Nephron (organoid): Measurements from ENCODE around the gene ENPP7.

Experiments used
- H3K27ac Mint-ChIP-seq, 3 experiments: 2 replicates each; pipeline ENCODE4 v1.8.0; 2020; ENCODE audit warnings: mixed read lengths in 3 of 3, mild to moderate bottlenecking in 2 of 3, moderate library complexity in 1 of 3
- H3K27me3 Mint-ChIP-seq: 2 replicates; pipeline ENCODE4 v1.8.0; 2021; ENCODE audit warnings: low read depth, mild to moderate bottlenecking, moderate library complexity, mixed read lengths
- H3K36me3 Mint-ChIP-seq: 2 replicates; pipeline ENCODE4 v1.8.0; 2020; ENCODE audit warnings: low read depth, mixed read lengths
- H3K4me1 Mint-ChIP-seq: 2 replicates; pipeline ENCODE4 v1.8.0; 2020; ENCODE audit warnings: mixed read lengths
- H3K4me3 Mint-ChIP-seq, 3 experiments: 2 replicates each; pipeline ENCODE4 v1.8.0; 2020; ENCODE audit warnings: mild to moderate bottlenecking in 3 of 3, mixed read lengths in 3 of 3, moderate library complexity in 2 of 3
- H3K9me3 Mint-ChIP-seq: 2 replicates; pipeline ENCODE4 v1.8.0; 2020; ENCODE audit warnings: mixed read lengths
- TF ChIP-seq, protein P1 (sequence below), 3 experiments: fragments of 200-600 bp; sonication (generic); IDR thresholded peaks; one replicate each; pipeline ENCODE4 v1.5.0; 2021; ENCODE audit warnings: antibody characterized with exemption in 3 of 3; ENCODE audit not compliant: unreplicated experiment in 3 of 3

The ENPP7 gene

DNA sequence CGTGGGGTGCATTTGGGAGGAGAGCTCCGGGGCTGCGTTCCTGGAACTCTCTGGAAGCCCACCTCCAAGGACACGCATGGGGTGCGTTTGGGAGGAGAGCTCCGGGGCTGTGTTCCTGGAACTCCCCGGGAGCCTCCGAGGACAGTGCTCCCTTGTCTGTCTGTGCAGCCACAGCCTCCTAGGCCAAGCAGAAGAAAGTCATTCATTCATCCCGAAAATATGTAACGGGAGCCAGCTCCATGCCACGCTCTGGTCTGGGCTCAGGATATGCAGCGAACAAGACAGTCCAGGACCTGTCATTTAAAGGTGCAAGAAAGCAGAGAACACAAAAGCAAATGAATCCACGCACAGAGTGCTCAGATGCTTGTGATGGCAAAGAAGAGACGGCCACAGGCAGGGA lies 7.9 kb downstream of the ENPP7 start:
- peak overlapping the region in 1 of 3 experiments; percentile 67 for H3K27ac Mint-ChIP-seq
- peaks cover 45% of the 10 kb centered on the region for H3K27me3 Mint-ChIP-seq
- H3K4me3 Mint-ChIP-seq: peak overlapping the region in 1 of 3 experiments; percentile 31
- TF ChIP-seq, protein P1, sequence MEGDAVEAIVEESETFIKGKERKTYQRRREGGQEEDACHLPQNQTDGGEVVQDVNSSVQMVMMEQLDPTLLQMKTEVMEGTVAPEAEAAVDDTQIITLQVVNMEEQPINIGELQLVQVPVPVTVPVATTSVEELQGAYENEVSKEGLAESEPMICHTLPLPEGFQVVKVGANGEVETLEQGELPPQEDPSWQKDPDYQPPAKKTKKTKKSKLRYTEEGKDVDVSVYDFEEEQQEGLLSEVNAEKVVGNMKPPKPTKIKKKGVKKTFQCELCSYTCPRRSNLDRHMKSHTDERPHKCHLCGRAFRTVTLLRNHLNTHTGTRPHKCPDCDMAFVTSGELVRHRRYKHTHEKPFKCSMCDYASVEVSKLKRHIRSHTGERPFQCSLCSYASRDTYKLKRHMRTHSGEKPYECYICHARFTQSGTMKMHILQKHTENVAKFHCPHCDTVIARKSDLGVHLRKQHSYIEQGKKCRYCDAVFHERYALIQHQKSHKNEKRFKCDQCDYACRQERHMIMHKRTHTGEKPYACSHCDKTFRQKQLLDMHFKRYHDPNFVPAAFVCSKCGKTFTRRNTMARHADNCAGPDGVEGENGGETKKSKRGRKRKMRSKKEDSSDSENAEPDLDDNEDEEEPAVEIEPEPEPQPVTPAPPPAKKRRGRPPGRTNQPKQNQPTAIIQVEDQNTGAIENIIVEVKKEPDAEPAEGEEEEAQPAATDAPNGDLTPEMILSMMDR (IDR thresholded peaks at IDR 0.05; ENCODE audit: unreplicated experiment in 3 of 3): no peak
- no peaks in the 10 kb centered on the region for H3K36me3 Mint-ChIP-seq
- H3K9me3 Mint-ChIP-seq: no peaks in the 10 kb centered on the region
- H3K4me1 Mint-ChIP-seq: peaks cover 15% of the 10 kb centered on the region

DNA sequence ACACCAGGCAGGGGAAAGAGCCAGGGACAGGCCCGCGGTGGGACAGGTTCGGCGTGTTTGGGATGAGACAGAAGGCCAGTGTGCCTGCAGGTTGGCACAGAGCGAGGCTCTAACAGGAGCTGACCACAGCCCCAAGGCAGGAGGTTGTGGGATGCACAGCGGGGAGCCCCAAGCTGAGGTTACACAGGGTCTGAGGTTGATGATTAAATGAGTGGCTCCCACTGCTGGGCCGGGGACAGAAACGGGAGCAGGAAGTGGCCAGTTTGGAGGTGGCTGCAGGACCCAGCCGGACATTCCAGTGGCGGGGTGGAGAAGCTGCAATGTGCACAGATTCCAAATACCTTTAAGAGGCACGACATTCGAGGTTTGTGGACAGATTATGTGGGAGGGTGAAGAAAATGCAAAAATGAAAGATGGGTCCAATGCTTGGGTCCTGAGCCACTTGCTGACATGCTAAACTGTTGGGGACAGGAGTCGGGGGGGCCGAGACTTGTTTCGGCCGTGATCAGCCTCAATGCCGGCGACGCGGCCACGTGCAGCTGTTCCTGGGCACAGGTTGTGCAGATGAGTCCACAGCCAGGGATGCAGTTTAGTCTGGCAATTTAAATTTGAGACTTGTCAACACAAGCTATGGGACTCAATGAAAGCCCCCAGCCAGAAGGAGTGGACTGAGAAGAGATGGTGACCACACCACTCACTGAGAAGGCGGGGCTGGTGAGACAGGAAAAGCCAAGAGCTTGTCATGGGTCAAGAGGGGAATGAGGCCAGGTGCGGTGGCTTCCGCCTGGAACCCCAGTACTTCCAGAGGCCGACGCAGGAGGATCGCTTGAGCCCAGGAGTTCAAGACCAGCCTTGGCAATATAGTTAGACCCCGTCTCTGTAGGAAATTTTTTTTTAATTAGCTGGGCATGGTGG lies 8.7 kb downstream of the ENPP7 start:
- peaks cover 46% of the 10 kb centered on the region for H3K27me3 Mint-ChIP-seq
- no peaks in the 10 kb centered on the region for H3K36me3 Mint-ChIP-seq
- TF ChIP-seq, protein P1 (IDR thresholded peaks at IDR 0.05; ENCODE audit: unreplicated experiment in 3 of 3): no peak
- no peaks in the 10 kb centered on the region for H3K9me3 Mint-ChIP-seq
- peak overlapping the region; percentile 1 to 31 (median 11) for H3K4me3 Mint-ChIP-seq
- peaks cover 15% of the 10 kb centered on the region for H3K4me1 Mint-ChIP-seq
- peak overlapping the region in 2 of 3 experiments; percentile 20 to 67 for H3K27ac Mint-ChIP-seq

DNA sequence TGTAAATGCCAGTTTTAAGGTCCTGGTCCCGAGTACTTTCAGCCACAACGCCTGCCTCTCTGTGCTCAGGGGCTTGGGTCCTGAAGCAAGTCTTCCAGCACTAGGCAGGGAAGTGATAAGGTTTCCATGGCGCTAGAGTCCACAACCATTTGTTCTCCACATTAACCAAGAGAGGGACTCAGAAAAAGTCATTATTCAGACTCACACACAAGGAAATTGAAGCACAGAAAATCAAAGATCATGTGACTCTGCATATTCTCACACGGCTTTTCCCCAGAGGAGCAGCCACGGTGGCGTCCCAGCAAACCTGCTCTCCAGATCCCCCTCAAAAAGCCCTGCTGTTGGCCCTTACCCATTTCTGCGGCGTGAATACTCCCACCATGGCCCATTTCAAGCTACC lies 9.7 kb downstream of the ENPP7 start:
- H3K27me3 Mint-ChIP-seq: peaks cover 52% of the 10 kb centered on the region
- H3K36me3 Mint-ChIP-seq: no peaks in the 10 kb centered on the region
- H3K4me3 Mint-ChIP-seq: peak overlapping the region; percentile 25 to 57 (median 32)
- H3K9me3 Mint-ChIP-seq: no peaks in the 10 kb centered on the region
- H3K4me1 Mint-ChIP-seq: peaks cover 15% of the 10 kb centered on the region
- H3K27ac Mint-ChIP-seq: peak overlapping the region in 1 of 3 experiments; percentile 86
- TF ChIP-seq, protein P1 (IDR thresholded peaks at IDR 0.05; ENCODE audit: unreplicated experiment in 3 of 3): no peak

DNA sequence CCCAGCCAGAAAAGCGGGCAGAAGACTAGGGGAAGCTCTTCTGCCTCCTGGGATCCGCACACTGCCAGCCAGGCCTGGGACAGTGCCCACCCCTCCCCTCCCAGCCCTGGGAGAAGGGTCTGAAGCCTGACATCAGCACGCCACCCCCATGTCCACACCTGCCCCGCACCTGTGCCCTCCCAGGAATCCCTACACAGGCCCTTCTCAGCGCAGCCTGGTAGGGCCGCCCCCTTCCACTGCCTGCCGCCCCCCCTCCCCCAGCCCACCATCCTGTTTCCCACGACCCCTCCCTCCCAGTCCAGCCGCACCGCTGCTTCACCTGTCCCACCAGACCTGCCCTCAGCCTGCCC lies 10.6 kb downstream of the ENPP7 start:
- Mint-ChIP-seq H3K27ac (no peak overlapping the region), H3K27me3 (peaks cover 56% of the 10 kb centered on the region), H3K4me1 (peaks cover 15% of the 10 kb centered on the region), H3K36me3 (no peaks in the 10 kb centered on the region), H3K9me3 (no peaks in the 10 kb centered on the region), H3K4me3 (peak overlapping the region in 2 of 3 experiments; percentile 23 to 50)
- TF ChIP-seq, protein P1 (IDR thresholded peaks at IDR 0.05; ENCODE audit: unreplicated experiment in 3 of 3): no peak

DNA sequence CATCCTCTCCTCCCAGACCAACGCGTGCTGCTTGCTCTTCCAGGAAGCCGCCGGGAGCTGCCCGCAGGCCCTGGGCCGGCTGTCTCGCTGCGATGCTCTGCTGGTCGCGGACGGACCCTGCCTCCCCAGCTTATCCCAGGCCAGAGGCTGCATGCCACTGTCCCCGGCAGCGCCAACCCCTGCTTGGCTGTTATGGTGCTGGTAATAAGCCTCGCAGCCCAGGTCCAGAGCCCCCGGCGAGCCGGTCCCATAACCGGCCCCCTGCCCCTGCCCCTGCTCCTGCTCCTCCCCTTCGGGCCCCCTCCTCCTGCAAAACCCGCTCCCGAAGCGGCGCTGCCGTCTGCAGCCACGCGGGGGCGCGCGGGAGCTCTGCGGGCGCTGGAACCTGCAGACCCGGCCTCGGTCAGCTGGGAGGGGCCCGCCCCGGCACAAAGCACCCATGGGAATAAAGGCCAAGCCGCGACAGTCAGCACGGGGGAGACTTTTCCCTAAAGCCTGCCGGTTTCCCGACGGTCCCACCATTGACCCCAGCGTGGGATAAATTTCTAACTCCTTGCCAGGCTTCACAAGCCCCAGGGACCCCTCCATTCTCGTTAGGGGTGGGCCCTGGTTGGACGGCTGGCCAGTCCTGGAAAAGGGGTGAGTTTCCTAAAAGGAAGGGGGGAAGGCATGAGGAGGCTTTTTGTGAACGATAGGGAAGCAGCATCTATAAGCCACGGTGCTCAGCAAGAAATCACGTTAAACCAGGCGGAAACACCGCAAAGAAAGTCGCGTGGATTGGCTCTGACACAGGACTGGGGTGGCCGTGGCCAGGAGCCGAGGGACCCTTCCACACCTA lies 11.2 kb downstream of the ENPP7 start:
- peaks cover 59% of the 10 kb centered on the region for H3K27me3 Mint-ChIP-seq
- H3K4me1 Mint-ChIP-seq: peaks cover 17% of the 10 kb centered on the region
- H3K9me3 Mint-ChIP-seq: no peaks in the 10 kb centered on the region
- H3K36me3 Mint-ChIP-seq: no peaks in the 10 kb centered on the region
- peak overlapping the region in 1 of 3 experiments; percentile 58 for H3K4me3 Mint-ChIP-seq
- TF ChIP-seq, protein P1 (IDR thresholded peaks at IDR 0.05; ENCODE audit: unreplicated experiment in 3 of 3): peak; percentile 96 to 98 (median 98)
- peak overlapping the region in 1 of 3 experiments; percentile 53 for H3K27ac Mint-ChIP-seq
